GM23248 (cell line): ENCODE measurements around the gene HOXB6. TPM values are rescaled to one million over a fixed set of nuclear protein-coding genes. Genes with fewer than 3 reads are reported as not detected.
A peak's percentile ranks its signal among the peaks of the same experiment; 100 is the strongest.

Experiments
- DNase-seq: peaks from one replicate; pipeline ENCODE4 v3.0.0-alpha.2; 2015
- H2AFZ ChIP-seq: fragments of 200-600 bp; sonication (generic); 2 replicates; pipeline ENCODE4 v1.6.1; 2016; ENCODE audit warnings: antibody characterized with exemption
- H3F3A ChIP-seq: fragments of 200-600 bp; sonication (generic); 2 replicates; pipeline ENCODE4 v1.6.1; 2016; ENCODE audit warnings: mild to moderate bottlenecking, antibody characterized with exemption, mixed run types; ENCODE audit not compliant: insufficient read depth
- H3K27ac ChIP-seq: fragments of 200-600 bp; sonication (generic); 2 replicates; pipeline ENCODE4 v1.5.1; 2016; ENCODE audit warnings: mild to moderate bottlenecking
- H3K27me3 ChIP-seq: fragments of 200-600 bp; sonication (generic); replicated peaks from 2 replicates; pipeline ENCODE4 v1.6.1; 2016; ENCODE audit warnings: mild to moderate bottlenecking; ENCODE audit not compliant: insufficient read depth
- H3K36me3 ChIP-seq: fragments of 200-600 bp; sonication (generic); 2 replicates; pipeline ENCODE4 v1.6.1; 2016; ENCODE audit warnings: low read depth, mild to moderate bottlenecking
- H3K4me1 ChIP-seq: fragments of 200-600 bp; sonication (generic); 2 replicates; pipeline ENCODE4 v1.6.1; 2016; ENCODE audit warnings: mild to moderate bottlenecking; ENCODE audit not compliant: insufficient read depth
- H3K4me2 ChIP-seq: fragments of 200-600 bp; sonication (generic); one replicate; pipeline ENCODE4 v1.6.1; 2016; ENCODE audit warnings: mild to moderate bottlenecking; ENCODE audit not compliant: unreplicated experiment
- H3K4me3 ChIP-seq: fragments of 200-600 bp; sonication (generic); 2 replicates; pipeline ENCODE4 v1.5.1; 2016; ENCODE audit warnings: mild to moderate bottlenecking
- H3K79me2 ChIP-seq: fragments of 200-600 bp; sonication (generic); 2 replicates; pipeline ENCODE4 v1.6.1; 2016; ENCODE audit warnings: mild to moderate bottlenecking; ENCODE audit not compliant: insufficient read depth
- H3K9ac ChIP-seq: fragments of 200-600 bp; sonication (generic); 2 replicates; pipeline ENCODE4 v1.6.1; 2016; ENCODE audit warnings: mild to moderate bottlenecking
- H3K9me2 ChIP-seq: fragments of 200-600 bp; sonication (generic); 2 replicates; pipeline ENCODE4 v1.6.1; 2016; ENCODE audit warnings: mixed run types, mild to moderate bottlenecking, moderate library complexity; ENCODE audit not compliant: insufficient read depth
- H3K9me3 ChIP-seq: fragments of 200-600 bp; sonication (generic); one replicate; pipeline ENCODE4 v1.6.1; 2017; ENCODE audit warnings: low read depth
- H4K20me1 ChIP-seq: fragments of 200-600 bp; sonication (generic); 2 replicates; pipeline ENCODE4 v1.6.0; 2016; ENCODE audit not compliant: insufficient read depth
- EZH2 ChIP-seq: fragments of 200-600 bp; sonication (generic); IDR thresholded peaks from 2 replicates; pipeline ENCODE4 v1.6.1; 2018; ENCODE audit warnings: antibody characterized with exemption, mild to moderate bottlenecking; ENCODE audit not compliant: insufficient read depth, poor library complexity, severe bottlenecking
- EZH2phosphoT487 ChIP-seq: fragments of 200-600 bp; sonication (generic); IDR thresholded peaks from 2 replicates; pipeline ENCODE4 v1.6.1; 2018; ENCODE audit warnings: antibody characterized with exemption, moderate library complexity, mild to moderate bottlenecking, low read depth; ENCODE audit not compliant: insufficient read depth
- WGBS, 2 experiments: methylation state at CpG; one replicate each; pipeline ENCODE4 v1.1.6; 2015 to 2017; ENCODE audit warnings: low lambda C conversion rate in 2 of 2, low coverage in 1 of 2; ENCODE audit errors: missing lambda C conversion rate in 2 of 2; 5-methylcytosine and 5-hydroxymethylcytosine counted together
- in situ Hi-C: fragments of 300-500 bp; cut with MboI; formaldehyde crosslinking; loops from 2 replicates; pipeline ENCODE4 v1.15.0; 2020
- polyA plus RNA-seq: library from polyadenylated mRNA; unstranded; fragments of >200 nt; fragmentation: Nextera tagmentation; extraction: Ambion mirVana; gene quantifications from 2 replicates; pipeline ENCODE4 v1.2.1, GENCODE V29; 2016
- total RNA-seq: library from RNA; depleted of rRNA; stranded (reverse); fragments of >200 nt; shearing (Covaris generic); gene quantifications from 2 replicates; pipeline ENCODE4 v1.2.3, GENCODE V29; 2014

Gene HOXB6
- total and polyA plus RNA-seq, 2 experiments from 2014 or later = 6.2 to 7.5 TPM

DNA sequence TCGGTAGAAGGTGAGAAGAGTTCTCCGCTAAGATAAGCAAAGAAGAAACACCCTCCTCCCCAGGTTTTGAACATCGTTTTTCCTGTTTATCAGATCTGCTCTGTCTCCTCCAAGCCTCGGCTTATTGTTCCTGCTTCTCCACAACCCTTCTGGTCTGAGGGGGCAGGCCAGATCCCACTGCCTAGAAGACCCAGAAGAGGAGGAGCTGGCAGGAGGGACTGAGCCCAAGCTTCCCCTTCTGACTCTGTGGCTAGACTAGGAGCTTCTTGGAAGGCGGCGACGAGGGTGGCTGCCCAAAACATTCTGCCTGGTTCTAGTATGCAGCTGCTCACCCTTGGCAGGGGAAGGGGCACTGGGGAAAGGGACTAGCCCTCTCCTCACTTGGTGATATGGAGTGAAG, 6.0 kb downstream of the HOXB6 start:
- H3K27me3 ChIP-seq = 0 out of 2 replicates have a peak, but pooled peaks cover 2% of the 10 kb centered on the region

DNA sequence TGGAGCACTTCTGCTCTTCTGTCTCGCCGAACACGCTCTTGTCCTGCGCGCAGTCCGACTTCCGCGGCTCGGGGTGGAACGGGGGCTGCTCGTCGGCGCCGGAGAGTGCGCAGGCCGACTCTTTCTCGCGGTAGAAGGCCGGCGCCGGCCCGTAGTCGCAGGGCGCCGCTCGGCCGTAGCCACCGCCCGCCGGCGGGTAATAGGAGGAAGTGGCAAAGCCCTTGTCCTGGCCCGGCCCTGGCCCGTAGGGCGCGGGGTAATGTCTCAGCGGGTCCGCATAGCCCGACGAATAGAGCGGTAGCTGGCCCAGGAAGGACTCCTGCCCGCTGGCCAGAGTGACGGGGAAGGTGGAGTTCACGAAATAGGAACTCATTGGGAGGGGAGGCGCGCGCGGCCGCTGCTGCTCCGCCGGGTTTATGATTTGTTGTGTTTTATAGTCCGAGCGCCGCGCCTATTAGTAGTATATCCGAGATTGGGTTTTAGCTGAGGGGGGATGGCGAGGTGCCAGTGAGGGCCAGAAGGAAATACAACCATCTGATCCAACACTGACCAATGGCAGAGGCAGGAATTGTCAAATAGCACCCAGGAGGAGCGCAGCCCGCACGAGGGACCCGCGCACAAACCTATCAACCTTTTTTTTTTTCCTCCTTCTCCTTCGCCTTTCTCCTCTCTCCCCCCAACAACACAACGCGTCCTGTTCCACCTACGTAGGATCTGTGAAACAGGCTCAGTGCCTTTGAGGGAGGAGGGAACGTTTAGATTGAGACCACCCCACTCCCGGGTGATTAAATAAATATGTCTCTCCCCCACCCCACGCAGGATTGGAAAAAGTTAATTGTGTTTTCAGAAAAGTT, 6.8 kb downstream of the HOXB6 start:
- Histone ChIP-seq H3F3A (no peaks in the 10 kb centered on the region), H3K36me3 (no peaks in the 10 kb centered on the region), H3K9ac (peak overlapping the region; percentile 87), H3K9me3 (no peaks in the 10 kb centered on the region), H3K4me2 (peak overlapping the region; percentile 87), H3K4me3 (peak overlapping the region; percentile 92), H4K20me1 (no peaks in the 10 kb centered on the region), H3K4me1 (0 out of 2 replicates have a peak, but pooled peaks cover 6% of the 10 kb centered on the region), H3K27me3 (0 out of 2 replicates have a peak, but pooled peaks cover 2% of the 10 kb centered on the region), H3K27ac (peak overlapping the region; percentile 65), H2AFZ (peak overlapping the region; percentile 89), H3K9me2 (no peaks in the 10 kb centered on the region), H3K79me2 (peaks cover 59% of the 10 kb centered on the region)
- peak; percentile 80 for DNase-seq
- 4% methylated on average over 68 of the region's 68 CpGs for WGBS, 2 experiments
- TF ChIP-seq EZH2 (no peak), EZH2phosphoT487 (no peak)
- in situ Hi-C loops = no loop called here

More for the DNA sequence above, 6.0 kb downstream of the HOXB6 start:
- Histone ChIP-seq H3F3A (no peaks in the 10 kb centered on the region), H3K9me3 (no peaks in the 10 kb centered on the region), H3K9ac (no peak overlapping the region), H3K9me2 (no peaks in the 10 kb centered on the region), H3K4me1 (0 out of 2 replicates have a peak, but pooled peaks cover 6% of the 10 kb centered on the region), H3K4me3 (no peak overlapping the region), H3K79me2 (peaks cover 64% of the 10 kb centered on the region), H3K36me3 (no peaks in the 10 kb centered on the region), H2AFZ (no peak overlapping the region), H4K20me1 (no peaks in the 10 kb centered on the region), H3K4me2 (no peak overlapping the region), H3K27ac (no peak overlapping the region)
- 81 to 84% methylated on average over 7 of the region's 7 CpGs for WGBS, 2 experiments
- no peak for DNase-seq
- TF ChIP-seq EZH2 (no peak), EZH2phosphoT487 (no peak)
- in situ Hi-C loops = no loop called here

DNA sequence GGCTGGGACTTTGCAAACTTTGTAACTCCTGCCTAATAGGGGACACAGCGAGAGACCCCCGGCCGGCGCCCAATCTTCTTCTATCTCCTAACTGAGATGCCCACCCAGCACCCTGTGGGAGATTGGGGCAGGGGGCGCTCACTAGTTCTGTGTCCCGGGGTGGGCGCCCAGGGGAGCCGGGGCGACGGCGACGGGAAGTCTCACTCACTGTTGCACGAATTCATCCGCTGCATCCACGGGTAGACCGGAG, 7.3 kb downstream of the HOXB6 start:
- Histone ChIP-seq H3F3A (no peaks in the 10 kb centered on the region), H3K9me2 (no peaks in the 10 kb centered on the region), H2AFZ (peak overlapping the region; percentile 89), H3K9ac (peak overlapping the region; percentile 87), H3K9me3 (no peaks in the 10 kb centered on the region), H3K4me1 (0 out of 2 replicates have a peak, but pooled peaks cover 6% of the 10 kb centered on the region), H3K79me2 (peaks cover 54% of the 10 kb centered on the region), H3K27me3 (0 out of 2 replicates have a peak, but pooled peaks cover 2% of the 10 kb centered on the region), H4K20me1 (no peaks in the 10 kb centered on the region), H3K4me2 (peak overlapping the region; percentile 87), H3K4me3 (peak overlapping the region; percentile 92), H3K27ac (peak overlapping the region; percentile 65), H3K36me3 (no peaks in the 10 kb centered on the region)
- TF ChIP-seq EZH2phosphoT487 (no peak), EZH2 (no peak)
- in situ Hi-C loops = no loop called here
- DNase-seq = no peak
- WGBS, 2 experiments = 0 to 2% methylated on average over 15 to 16 of the region's 16 CpGs

DNA sequence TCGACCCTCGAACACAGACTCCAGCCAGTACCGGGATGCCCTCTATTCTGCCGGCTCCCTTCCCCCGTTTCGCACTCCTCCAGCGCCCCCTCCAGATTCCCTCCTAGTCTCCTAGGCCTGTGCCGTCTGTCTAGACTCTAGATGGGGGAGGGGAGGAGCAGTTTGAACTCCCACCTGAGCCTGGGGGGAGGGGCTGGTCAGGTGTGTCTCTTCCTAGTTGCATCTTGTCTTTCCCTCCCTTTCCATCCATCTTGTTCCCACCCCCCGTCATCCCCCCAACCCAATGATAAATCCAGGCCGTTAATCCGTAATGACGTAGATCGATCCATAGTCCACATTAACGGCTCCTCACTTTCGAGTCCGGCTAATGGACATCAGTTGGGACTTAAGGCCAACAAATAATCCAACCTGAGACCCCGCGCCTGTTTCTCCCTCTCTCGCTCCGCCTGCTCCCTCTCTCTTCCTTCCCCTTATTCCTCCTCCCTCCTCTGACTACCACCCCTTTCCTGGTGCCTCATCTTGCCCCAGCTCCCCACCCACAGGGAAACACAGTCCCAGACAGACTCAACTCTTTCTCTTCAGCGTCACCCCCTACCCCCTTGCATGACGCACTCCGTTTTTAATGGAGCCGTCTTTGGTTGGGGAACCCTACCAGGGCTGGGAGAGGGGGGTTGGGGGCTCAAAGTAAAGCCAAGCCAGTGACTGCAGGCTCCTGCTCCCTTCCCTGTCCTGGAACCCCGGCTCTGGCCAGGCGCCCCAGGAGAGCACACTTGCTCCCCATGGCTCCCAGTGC, 7.9 kb downstream of the HOXB6 start:
- no peak for TF ChIP-seq EZH2
- no peak for TF ChIP-seq EZH2phosphoT487
- peaks cover 48% of the 10 kb centered on the region for H3K79me2 ChIP-seq
- H3K4me2 ChIP-seq = peak overlapping the region; percentile 87
- H2AFZ ChIP-seq = peak overlapping the region; percentile 89
- no peaks in the 10 kb centered on the region for H3K9me2 ChIP-seq
- no peaks in the 10 kb centered on the region for H3F3A ChIP-seq
- no peaks in the 10 kb centered on the region for H4K20me1 ChIP-seq
- no peaks in the 10 kb centered on the region for H3K9me3 ChIP-seq
- DNase-seq = peak; percentile 55
- 62 to 67% methylated on average over 23 to 26 of the region's 26 CpGs for WGBS, 2 experiments
- H3K27me3 ChIP-seq = 0 out of 2 replicates have a peak, but pooled peaks cover 2% of the 10 kb centered on the region
- peak overlapping the region; percentile 65 for H3K27ac ChIP-seq
- in situ Hi-C loops = no loop called here
- H3K36me3 ChIP-seq = no peaks in the 10 kb centered on the region
- peak overlapping the region; percentile 92 for H3K4me3 ChIP-seq
- 0 out of 2 replicates have a peak, but pooled peaks cover 4% of the 10 kb centered on the region for H3K4me1 ChIP-seq
- H3K9ac ChIP-seq = peak overlapping the region; percentile 87
